Measurements from ENCODE around the gene ELMO1.

- TF ChIP-seq, protein P1, sequence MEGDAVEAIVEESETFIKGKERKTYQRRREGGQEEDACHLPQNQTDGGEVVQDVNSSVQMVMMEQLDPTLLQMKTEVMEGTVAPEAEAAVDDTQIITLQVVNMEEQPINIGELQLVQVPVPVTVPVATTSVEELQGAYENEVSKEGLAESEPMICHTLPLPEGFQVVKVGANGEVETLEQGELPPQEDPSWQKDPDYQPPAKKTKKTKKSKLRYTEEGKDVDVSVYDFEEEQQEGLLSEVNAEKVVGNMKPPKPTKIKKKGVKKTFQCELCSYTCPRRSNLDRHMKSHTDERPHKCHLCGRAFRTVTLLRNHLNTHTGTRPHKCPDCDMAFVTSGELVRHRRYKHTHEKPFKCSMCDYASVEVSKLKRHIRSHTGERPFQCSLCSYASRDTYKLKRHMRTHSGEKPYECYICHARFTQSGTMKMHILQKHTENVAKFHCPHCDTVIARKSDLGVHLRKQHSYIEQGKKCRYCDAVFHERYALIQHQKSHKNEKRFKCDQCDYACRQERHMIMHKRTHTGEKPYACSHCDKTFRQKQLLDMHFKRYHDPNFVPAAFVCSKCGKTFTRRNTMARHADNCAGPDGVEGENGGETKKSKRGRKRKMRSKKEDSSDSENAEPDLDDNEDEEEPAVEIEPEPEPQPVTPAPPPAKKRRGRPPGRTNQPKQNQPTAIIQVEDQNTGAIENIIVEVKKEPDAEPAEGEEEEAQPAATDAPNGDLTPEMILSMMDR (IDR thresholded peaks at IDR 0.05 in 8 of 11, conservative IDR thresholded peaks at IDR 0.05 in 3 of 11), result no peak
- no peak for TF ChIP-seq POLR2A (IDR thresholded peaks at IDR 0.05)
These were observed 329.3 kb downstream of the ELMO1 start for GRCh38 chr7:37119296-37119860.

Measured in spleen (tissue), 7 donors.